Neuronal stem cell (in vitro differentiated cells): ENCODE data around the gene TXNDC17.
A peak's percentile ranks its signal among the peaks of the same experiment; 100 is the strongest.

Experiments
- DNase-seq: peaks from one replicate; pipeline ENCODE4 v3.0.0-alpha.2; 2013; ENCODE audit warnings: low spot score
- H2AFZ ChIP-seq: one replicate; pipeline ENCODE4 v1.6.1; 2013; ENCODE audit warnings: mild to moderate bottlenecking, low read length, inconsistent platforms
- H2AK5ac ChIP-seq: 2 replicates; pipeline ENCODE4 v1.6.1; 2013; ENCODE audit warnings: low read depth, mild to moderate bottlenecking, inconsistent platforms, low read length, moderate library complexity, mixed read lengths
- H2BK120ac ChIP-seq: 2 replicates; pipeline ENCODE4 v1.6.1; 2013; ENCODE audit warnings: low read depth, mild to moderate bottlenecking, inconsistent platforms, low read length, moderate library complexity, mixed read lengths
- H2BK12ac ChIP-seq: one replicate; pipeline ENCODE4 v1.6.1; 2013; ENCODE audit warnings: low read length, inconsistent platforms
- H2BK15ac ChIP-seq: 2 replicates; pipeline ENCODE4 v1.6.1; 2013; ENCODE audit warnings: mild to moderate bottlenecking, low read length, inconsistent platforms, mixed read lengths
- H2BK5ac ChIP-seq: one replicate; pipeline ENCODE4 v1.6.1; 2013; ENCODE audit warnings: inconsistent platforms, mild to moderate bottlenecking, low read length, moderate library complexity
- H3K14ac ChIP-seq: one replicate; pipeline ENCODE4 v1.6.1; 2013; ENCODE audit warnings: low read length, inconsistent platforms
- H3K18ac ChIP-seq: 2 replicates; pipeline ENCODE4 v1.6.1; 2013; ENCODE audit warnings: low read length, inconsistent platforms
- H3K23ac ChIP-seq: 2 replicates; pipeline ENCODE4 v1.6.1; 2013; ENCODE audit warnings: low read depth, mild to moderate bottlenecking, mixed read lengths, low read length, inconsistent platforms; ENCODE audit not compliant: poor library complexity
- H3K27ac ChIP-seq: replicated peaks from 3 replicates; pipeline ENCODE4 v1.5.1; 2013; ENCODE audit warnings: low read length, inconsistent platforms
- H3K27me3 ChIP-seq, 3 experiments: 2 replicates each; pipeline ENCODE4 v1.6.1; 2013; ENCODE audit warnings: low read length in 3 of 3, mild to moderate bottlenecking in 2 of 3, inconsistent platforms in 1 of 3, low read depth in 1 of 3, mixed read lengths in 1 of 3, moderate library complexity in 1 of 3; ENCODE audit not compliant: control insufficient read depth in 3 of 3, insufficient read depth in 3 of 3
- H3K36me3 ChIP-seq, 2 donors: replicated peaks in 1 of 2; 2 replicates each; pipeline ENCODE4 v1.6.1; 2013; ENCODE audit warnings: low read length in 2 of 2; ENCODE audit not compliant: control insufficient read depth in 2 of 2, insufficient read depth in 2 of 2
- H3K4ac ChIP-seq: 2 replicates; pipeline ENCODE4 v1.6.1; 2013; ENCODE audit warnings: inconsistent platforms, mild to moderate bottlenecking, low read length, moderate library complexity
- H3K4me1 ChIP-seq, 2 donors: 1 replicate in 1 of 2; 2 replicates in 1 of 2; pipeline ENCODE4 v1.6.1; 2013; ENCODE audit warnings: low read length in 2 of 2, low read depth in 1 of 2; ENCODE audit not compliant: control insufficient read depth in 2 of 2, insufficient read depth in 1 of 2
- H3K4me2 ChIP-seq: one replicate; pipeline ENCODE4 v1.6.1; 2013; ENCODE audit warnings: mild to moderate bottlenecking, low read length, inconsistent platforms; ENCODE audit not compliant: insufficient read depth, poor library complexity, severe bottlenecking
- H3K4me3 ChIP-seq, 2 donors: 2 replicates each; pipeline ENCODE4 v1.5.1; 2013; ENCODE audit warnings: low read length in 2 of 2, mild to moderate bottlenecking in 2 of 2, inconsistent platforms in 1 of 2, moderate library complexity in 1 of 2
- H3K79me1 ChIP-seq: one replicate; pipeline ENCODE4 v1.6.1; 2013; ENCODE audit warnings: low read depth, mild to moderate bottlenecking, inconsistent platforms, low read length, moderate library complexity
- H3K9ac ChIP-seq: one replicate; pipeline ENCODE4 v1.6.1; 2013; ENCODE audit warnings: mild to moderate bottlenecking, low read depth, low read length, inconsistent platforms; ENCODE audit not compliant: poor library complexity
- H3K9me3 ChIP-seq, 2 donors: replicated peaks in 1 of 2; 2 replicates each; pipeline versions ENCODE3 to v1.6.1; 2013; ENCODE audit warnings: low read length in 2 of 2, mild to moderate bottlenecking in 2 of 2, inconsistent platforms in 1 of 2, low read depth in 1 of 2, mixed read lengths in 1 of 2, moderate library complexity in 1 of 2; ENCODE audit not compliant: control insufficient read depth in 2 of 2, insufficient read depth in 1 of 2
- H4K8ac ChIP-seq: one replicate; pipeline ENCODE4 v1.6.1; 2013; ENCODE audit warnings: low read depth, mild to moderate bottlenecking, inconsistent platforms, low read length, moderate library complexity
- H4K91ac ChIP-seq: one replicate; pipeline ENCODE4 v1.6.1; 2013; ENCODE audit warnings: low read length, low read depth, mild to moderate bottlenecking, inconsistent platforms; ENCODE audit not compliant: poor library complexity
- WGBS, 2 donors: extraction: QIAGEN DNeasy Blood & Tissue Kit; methylation state at CpG; one replicate each; pipeline ENCODE4 v1.1.7; 2013; ENCODE audit warnings: missing lambda C conversion rate in 2 of 2, mixed read lengths in 1 of 2; ENCODE audit not compliant: insufficient read length in 2 of 2, insufficient replicate concordance in 1 of 2; ENCODE audit errors: extremely low coverage in 2 of 2; 5-methylcytosine and 5-hydroxymethylcytosine counted together

Gene TXNDC17

DNA sequence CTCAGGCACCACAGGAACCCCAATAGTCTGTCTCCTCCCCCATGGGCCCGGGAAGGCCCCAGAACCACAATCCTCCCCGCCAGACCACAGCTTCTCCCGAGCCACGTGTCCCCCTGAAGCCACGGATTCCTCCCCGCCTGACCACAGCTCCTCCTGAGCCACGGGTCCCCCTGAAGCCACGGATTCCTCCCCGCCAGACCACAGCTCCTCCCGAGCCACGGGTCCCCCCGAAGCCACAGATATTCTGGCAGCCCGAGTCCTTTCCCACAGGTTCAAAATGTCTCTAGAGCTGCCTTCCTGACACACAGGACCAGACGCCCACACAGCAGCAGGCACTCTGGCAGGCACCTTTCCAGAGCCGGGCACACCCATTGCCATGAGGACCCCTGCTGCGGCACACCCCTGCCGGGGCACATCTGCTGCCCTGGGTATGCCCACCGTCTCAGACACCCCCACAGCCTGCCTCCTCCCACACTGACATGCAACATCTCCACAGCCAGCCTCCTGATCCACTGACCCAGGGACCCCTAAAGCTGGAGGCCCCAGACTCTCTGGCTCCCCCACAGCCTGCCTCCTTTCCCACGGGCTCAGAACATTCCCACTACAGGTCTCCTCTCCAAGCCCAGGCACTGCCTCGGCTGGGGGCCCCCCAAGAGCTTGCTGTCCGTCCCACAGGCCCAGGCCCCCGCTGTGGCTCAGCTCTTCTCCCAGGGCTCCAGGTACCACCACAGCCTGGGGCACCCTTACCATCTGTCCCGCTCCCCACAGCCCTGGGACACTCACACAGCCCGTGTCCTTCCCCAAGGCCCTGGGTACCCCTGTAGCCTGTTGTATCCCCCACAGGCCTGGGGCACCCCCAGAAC, 2.6 kb upstream of the TXNDC17 start:
- Histone ChIP-seq H3K4me2 (no peak overlapping the region), H3K4me3 (peak overlapping the region in 1 of 2 donors; percentile 76)

DNA sequence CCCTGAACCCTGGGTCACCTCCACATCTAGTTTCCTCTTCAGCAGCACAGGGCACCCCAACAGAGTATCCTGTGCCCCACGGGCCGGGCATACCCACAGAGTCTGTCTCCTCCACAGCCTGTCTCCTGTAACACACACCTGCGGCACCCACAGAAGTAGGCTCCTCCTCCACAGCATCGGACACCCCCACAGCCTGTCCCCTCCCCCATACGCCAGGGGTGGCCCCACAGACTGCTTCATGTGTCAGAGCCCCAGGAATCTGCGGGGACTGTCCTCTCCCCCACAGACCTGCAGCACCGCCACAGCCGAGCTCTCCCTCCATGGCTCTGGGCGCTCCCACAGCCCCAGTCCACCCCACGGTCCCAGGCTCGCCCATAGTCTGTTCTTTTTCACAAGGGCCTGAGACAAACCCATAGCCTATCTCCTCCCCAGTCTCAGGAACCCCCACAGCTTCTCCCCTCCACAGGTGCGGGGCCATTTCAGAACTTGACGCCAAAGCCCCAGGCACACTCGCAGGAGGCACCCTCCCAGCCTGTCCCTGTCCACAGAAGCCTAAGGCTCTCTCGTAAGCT, 1.8 kb upstream of the TXNDC17 start:
- H3K4me1 ChIP-seq = peaks cover 9 to 13% of the 10 kb centered on the region in 2 donors
- no peak overlapping the region for H2BK5ac ChIP-seq
- H2BK120ac ChIP-seq = peak overlapping the region; percentile 9
- DNase-seq = no peak
- no peak overlapping the region for H2AFZ ChIP-seq
- H3K9me3 ChIP-seq = no peaks in the 10 kb centered on the region
- H4K91ac ChIP-seq = no peak overlapping the region
- H3K27ac ChIP-seq = no peak overlapping the region
- peak overlapping the region; percentile 90 for H3K4me2 ChIP-seq
- H3K23ac ChIP-seq = peak overlapping the region; percentile 50
- H3K14ac ChIP-seq = peak overlapping the region; percentile 9
- H2BK12ac ChIP-seq = no peak overlapping the region
- no CpG with 5 or more reads among the region's 15 CpGs for WGBS, 2 donors
- H4K8ac ChIP-seq = no peak overlapping the region
- H2BK15ac ChIP-seq = no peak overlapping the region
- H3K18ac ChIP-seq = no peak overlapping the region
- peak overlapping the region; percentile 70 for H3K4ac ChIP-seq
- H3K4me3 ChIP-seq = peak overlapping the region; percentile 76 to 97
- peak overlapping the region; percentile 97 for H2AK5ac ChIP-seq
- no peak overlapping the region for H3K9ac ChIP-seq
- H3K27me3 ChIP-seq = no peaks in the 10 kb centered on the region
- H3K36me3 ChIP-seq = peaks cover 5 to 57% of the 10 kb centered on the region in 2 donors
- peaks cover 33% of the 10 kb centered on the region for H3K79me1 ChIP-seq

More for the DNA sequence above, 2.6 kb upstream of the TXNDC17 start:
- no peak overlapping the region for H3K18ac ChIP-seq
- peak overlapping the region; percentile 2 for H2BK12ac ChIP-seq
- no peak overlapping the region for H4K91ac ChIP-seq
- no peak overlapping the region for H2BK5ac ChIP-seq
- H3K36me3 ChIP-seq = peaks cover 5 to 57% of the 10 kb centered on the region in 2 donors
- peak overlapping the region; percentile 34 for H3K23ac ChIP-seq
- H3K4me1 ChIP-seq = peaks cover 9 to 13% of the 10 kb centered on the region in 2 donors
- peak overlapping the region; percentile 25 for H2AK5ac ChIP-seq
- H3K27ac ChIP-seq = no peak overlapping the region
- no peak overlapping the region for H3K14ac ChIP-seq
- H2AFZ ChIP-seq = no peak overlapping the region
- H3K9me3 ChIP-seq = peaks cover 0 to 2% of the 10 kb centered on the region in 2 donors
- DNase-seq = no peak
- no peaks in the 10 kb centered on the region for H3K27me3 ChIP-seq
- peak overlapping the region; percentile 65 for H4K8ac ChIP-seq
- H2BK15ac ChIP-seq = peak overlapping the region; percentile 6
- H2BK120ac ChIP-seq = no peak overlapping the region
- H3K4ac ChIP-seq = no peak overlapping the region
- peaks cover 33% of the 10 kb centered on the region for H3K79me1 ChIP-seq
- WGBS, 2 donors = no CpG with 5 or more reads among the region's 24 CpGs
- H3K9ac ChIP-seq = no peak overlapping the region

DNA sequence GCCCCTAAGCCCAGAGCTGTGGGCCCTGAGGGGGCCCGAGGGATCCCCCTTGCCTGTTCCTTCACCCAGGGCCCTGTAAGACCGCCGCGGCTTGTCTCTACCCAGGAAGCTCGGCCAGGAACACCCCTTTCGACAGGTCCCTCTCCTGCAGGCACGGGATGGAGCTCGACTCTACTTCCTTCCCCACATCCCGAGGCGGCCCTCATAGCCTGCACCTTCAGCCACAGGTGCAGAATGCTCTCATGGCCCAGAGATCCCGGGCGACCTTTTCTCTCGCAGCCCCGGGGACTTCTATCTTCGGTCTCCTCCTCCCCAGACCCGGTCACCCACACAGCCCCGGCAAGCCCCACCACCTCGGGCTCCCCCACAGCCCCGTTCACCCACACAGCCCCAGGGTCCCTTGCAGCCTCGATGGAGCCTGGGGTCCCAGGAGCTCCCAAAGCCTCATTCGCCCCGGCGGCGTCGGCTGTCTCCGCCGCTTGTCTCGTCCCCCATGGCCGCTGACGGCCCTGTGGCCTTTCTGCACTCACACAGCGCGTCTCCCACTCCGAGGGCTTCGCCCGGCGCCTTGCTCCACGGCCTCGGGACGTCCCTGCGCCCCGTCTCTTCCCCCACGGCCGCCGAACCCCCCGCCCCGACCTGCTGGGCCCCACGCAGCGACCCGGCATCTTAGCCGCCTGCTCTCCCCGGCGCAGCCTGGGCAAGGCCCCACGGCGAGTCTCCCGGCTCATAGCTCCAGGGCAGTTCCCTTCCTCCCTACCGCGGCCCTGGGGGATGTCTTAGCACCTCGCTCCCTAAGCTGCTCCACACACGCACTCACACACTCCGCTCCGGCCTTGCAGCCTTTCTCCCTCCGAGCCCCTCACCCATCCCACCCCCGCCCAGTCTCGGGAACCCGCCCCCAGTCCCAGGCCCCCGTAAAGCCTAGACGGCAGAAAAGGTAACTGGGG, 999 bp upstream of the TXNDC17 start:
- peaks cover 4 to 57% of the 10 kb centered on the region in 2 donors for H3K36me3 ChIP-seq
- no CpG with 5 or more reads among the region's 67 CpGs for WGBS, 2 donors
- H2BK15ac ChIP-seq = peak overlapping the region; percentile 78
- H3K9me3 ChIP-seq = no peaks in the 10 kb centered on the region
- H2AK5ac ChIP-seq = peak overlapping the region; percentile 97
- peak overlapping the region; percentile 76 to 97 for H3K4me3 ChIP-seq
- H3K4ac ChIP-seq = peak overlapping the region; percentile 97
- peak overlapping the region; percentile 90 for H3K4me2 ChIP-seq
- no peak for DNase-seq
- peak overlapping the region; percentile 94 for H3K27ac ChIP-seq
- H3K4me1 ChIP-seq = peaks cover 9 to 13% of the 10 kb centered on the region in 2 donors
- H2BK5ac ChIP-seq = peak overlapping the region; percentile 69
- H2BK12ac ChIP-seq = peak overlapping the region; percentile 30
- peaks cover 31% of the 10 kb centered on the region for H3K79me1 ChIP-seq
- H3K18ac ChIP-seq = peak overlapping the region; percentile 98
- H4K91ac ChIP-seq = no peak overlapping the region
- peak overlapping the region; percentile 71 for H3K23ac ChIP-seq
- H2BK120ac ChIP-seq = no peak overlapping the region
- no peaks in the 10 kb centered on the region for H3K27me3 ChIP-seq
- peak overlapping the region; percentile 76 for H3K14ac ChIP-seq
- H2AFZ ChIP-seq = peak overlapping the region; percentile 100
- H3K9ac ChIP-seq = peak overlapping the region; percentile 98
- no peak overlapping the region for H4K8ac ChIP-seq
